Mucosa of stomach (tissue), 1 donor: ENCODE data around the gene PNPLA6.

Experiments
- H3K27me3 ChIP-seq: one replicate; pipeline ENCODE4 v1.7.0; 2013; ENCODE audit warnings: mild to moderate bottlenecking, low read length; ENCODE audit not compliant: control insufficient read depth, insufficient read depth
- H3K36me3 ChIP-seq: one replicate; pipeline ENCODE4 v1.7.0; 2013; ENCODE audit warnings: low read length; ENCODE audit not compliant: control insufficient read depth, insufficient read depth
- H3K4me1 ChIP-seq: one replicate; pipeline ENCODE4 v1.7.0; 2013; ENCODE audit warnings: mild to moderate bottlenecking, low read length; ENCODE audit not compliant: control insufficient read depth, insufficient read depth
- H3K4me3 ChIP-seq: one replicate; pipeline ENCODE4 v1.7.0; 2013; ENCODE audit warnings: low read length
- H3K9ac ChIP-seq: one replicate; pipeline ENCODE4 v1.7.0; 2013; ENCODE audit warnings: mild to moderate bottlenecking, low read length, moderate library complexity
- H3K9me3 ChIP-seq: one replicate; pipeline ENCODE4 v1.7.0; 2013; ENCODE audit warnings: mild to moderate bottlenecking, low read length, moderate library complexity; ENCODE audit not compliant: control insufficient read depth
- donor health status: Pancreatic carcinoma.

PNPLA6 gene

DNA sequence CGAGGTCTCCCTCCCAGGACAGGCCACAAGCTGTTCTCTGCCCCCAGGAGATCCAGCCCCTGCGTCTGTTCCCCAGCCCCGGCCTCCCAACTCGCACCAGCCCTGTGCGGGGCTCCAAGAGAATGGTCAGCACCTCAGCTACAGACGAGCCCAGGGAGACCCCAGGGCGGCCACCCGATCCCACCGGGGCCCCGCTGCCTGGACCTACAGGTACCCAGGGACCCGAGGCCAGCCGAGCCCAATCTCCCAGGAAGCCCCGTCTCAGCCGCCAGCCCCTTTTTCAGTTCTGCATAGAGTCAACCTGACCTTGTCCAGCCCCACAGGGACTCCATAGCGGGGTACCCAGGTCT, 5.9 kb downstream of the PNPLA6 start:
- no peak overlapping the region for H3K9ac ChIP-seq

DNA sequence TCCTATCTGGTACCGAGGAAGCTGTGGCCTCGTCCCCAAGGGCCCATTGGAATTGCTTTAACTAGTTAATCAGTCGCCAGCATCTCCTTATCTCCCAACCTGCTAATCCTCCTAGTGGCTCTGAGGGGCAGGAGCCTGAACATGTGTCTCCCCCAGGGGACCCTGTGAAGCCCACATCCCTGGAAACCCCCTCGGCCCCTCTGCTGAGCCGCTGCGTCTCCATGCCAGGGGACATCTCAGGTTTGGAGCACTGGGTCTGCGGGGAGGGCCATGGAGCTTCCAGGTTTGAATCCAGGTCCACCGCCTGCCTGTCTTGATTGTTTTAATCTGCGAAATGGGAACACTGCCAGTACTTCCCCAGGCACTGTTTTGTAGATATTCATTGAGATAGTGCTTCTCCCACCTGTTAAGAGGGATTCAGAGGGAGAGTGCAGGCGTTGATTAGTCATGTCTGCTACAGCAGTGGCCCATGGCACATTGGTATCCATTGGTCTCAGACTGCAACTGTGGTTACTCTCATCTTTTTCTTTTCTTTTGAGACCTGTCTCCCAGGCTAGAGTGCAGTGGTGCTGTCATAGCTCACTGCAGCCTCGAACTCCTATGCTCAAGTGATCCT, 6.4 kb downstream of the PNPLA6 start:
- Histone ChIP-seq H3K27me3 (no peaks in the 10 kb centered on the region), H3K36me3 (no peaks in the 10 kb centered on the region), H3K9ac (no peak overlapping the region), H3K4me3 (no peak overlapping the region), H3K4me1 (no peaks in the 10 kb centered on the region), H3K9me3 (no peaks in the 10 kb centered on the region)

More for the DNA sequence above, 5.9 kb downstream of the PNPLA6 start:
- Histone ChIP-seq H3K9me3 (no peaks in the 10 kb centered on the region), H3K4me3 (no peak overlapping the region), H3K36me3 (no peaks in the 10 kb centered on the region), H3K4me1 (no peaks in the 10 kb centered on the region), H3K27me3 (no peaks in the 10 kb centered on the region)

DNA sequence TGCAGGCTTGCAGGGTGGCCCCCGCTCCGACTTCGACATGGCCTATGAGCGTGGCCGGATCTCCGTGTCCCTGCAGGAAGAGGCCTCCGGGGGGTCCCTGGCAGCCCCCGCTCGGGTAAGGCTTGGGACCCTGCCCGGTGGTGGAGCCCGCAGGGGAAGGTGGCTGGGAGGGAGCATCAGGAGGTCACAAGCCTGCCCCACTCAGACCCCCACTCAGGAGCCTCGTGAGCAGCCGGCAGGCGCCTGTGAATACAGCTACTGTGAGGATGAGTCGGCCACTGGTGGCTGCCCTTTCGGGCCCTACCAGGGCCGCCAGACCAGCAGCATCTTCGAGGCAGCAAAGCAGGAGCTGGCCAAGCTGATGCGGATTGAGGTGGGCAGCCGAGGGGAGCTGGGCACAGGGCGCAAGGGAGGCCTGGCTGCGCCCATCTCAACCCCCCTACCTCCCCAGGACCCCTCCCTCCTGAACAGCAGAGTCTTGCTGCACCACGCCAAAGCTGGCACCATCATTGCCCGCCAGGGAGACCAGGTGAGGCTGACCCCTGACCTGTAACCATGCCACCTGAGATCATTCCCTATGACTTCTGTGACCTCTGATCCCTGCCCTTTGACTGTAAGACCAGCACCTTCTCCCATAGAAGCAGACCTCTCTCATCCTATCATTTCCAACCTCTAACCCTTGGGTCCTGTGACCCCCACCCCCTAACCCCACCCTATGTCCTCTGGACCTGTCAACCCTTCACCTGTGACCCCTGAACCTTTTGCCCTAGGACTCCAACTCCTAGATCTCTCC, 7.2 kb downstream of the PNPLA6 start:
- Histone ChIP-seq H3K27me3 (no peaks in the 10 kb centered on the region), H3K9me3 (no peaks in the 10 kb centered on the region), H3K4me3 (no peak overlapping the region), H3K36me3 (no peaks in the 10 kb centered on the region), H3K4me1 (no peaks in the 10 kb centered on the region), H3K9ac (no peak overlapping the region)

DNA sequence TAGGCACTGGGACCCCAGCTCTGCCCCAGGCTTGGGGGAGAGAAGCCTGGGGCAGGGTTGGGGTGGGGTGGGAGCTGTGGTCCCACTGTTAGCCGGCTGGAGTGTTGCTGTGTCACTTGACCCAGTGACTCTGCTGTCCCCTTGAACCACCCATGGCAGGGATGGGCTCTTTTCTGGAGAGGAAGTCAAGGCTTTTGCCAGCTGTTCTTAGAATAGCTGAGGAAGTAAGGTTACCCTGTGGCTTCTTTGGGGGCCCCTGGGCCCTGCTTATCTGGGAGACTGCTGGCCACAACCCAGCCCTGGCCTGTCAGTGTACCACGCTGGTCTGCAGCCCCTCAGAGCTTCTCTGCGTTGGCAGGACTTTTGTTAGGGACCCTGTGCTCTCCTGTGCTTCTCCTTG, 9.1 kb downstream of the PNPLA6 start:
- H3K36me3 ChIP-seq: no peaks in the 10 kb centered on the region
- no peaks in the 10 kb centered on the region for H3K27me3 ChIP-seq
- H3K4me3 ChIP-seq: no peak overlapping the region
- H3K9me3 ChIP-seq: no peaks in the 10 kb centered on the region
- H3K9ac ChIP-seq: no peak overlapping the region
- H3K4me1 ChIP-seq: no peaks in the 10 kb centered on the region

DNA sequence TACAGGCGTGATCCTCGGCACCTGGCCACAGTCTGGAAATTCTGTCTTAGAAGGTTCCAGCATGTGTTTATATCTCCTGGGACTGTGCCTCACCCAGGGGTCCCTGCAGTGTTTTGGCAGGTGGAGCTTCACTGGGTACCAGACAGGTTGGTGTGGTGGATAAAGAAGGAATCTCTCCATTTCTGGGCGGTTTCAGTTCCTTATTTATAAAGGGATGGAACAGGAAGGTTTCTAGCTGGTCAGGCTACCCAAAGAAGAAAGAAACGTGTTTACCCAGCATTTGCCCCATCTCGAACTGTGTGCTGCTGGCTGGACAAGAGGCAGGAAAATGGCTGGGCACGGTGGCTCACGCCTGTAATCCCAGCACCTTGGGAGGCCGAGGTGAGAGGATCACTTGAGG, 9.8 kb downstream of the PNPLA6 start:
- no peaks in the 10 kb centered on the region for H3K9me3 ChIP-seq
- no peaks in the 10 kb centered on the region for H3K36me3 ChIP-seq
- no peaks in the 10 kb centered on the region for H3K27me3 ChIP-seq
- no peak overlapping the region for H3K4me3 ChIP-seq
- no peak overlapping the region for H3K9ac ChIP-seq
- no peaks in the 10 kb centered on the region for H3K4me1 ChIP-seq

DNA sequence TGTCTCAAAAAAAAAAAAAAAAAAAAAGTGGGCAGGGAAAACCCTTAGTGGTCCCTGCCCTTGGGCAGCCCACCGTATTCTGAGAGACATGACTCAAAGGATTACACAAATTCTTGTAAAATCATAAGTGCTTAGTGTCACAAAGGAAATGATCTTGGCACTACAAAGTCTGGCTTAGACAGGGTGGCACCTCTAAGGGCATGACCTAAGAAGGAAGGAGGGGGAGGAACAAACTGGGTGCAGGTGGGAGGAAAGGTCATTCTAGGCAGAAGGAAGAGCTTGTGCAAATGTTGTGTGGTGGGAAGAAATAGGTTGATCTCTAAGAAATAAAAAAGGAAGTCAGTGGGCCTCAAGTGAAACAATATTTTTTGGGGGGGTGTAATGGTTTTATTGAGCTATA, 10.4 kb downstream of the PNPLA6 start:
- Histone ChIP-seq H3K27me3 (no peaks in the 10 kb centered on the region), H3K4me3 (no peak overlapping the region), H3K9me3 (no peaks in the 10 kb centered on the region), H3K36me3 (no peaks in the 10 kb centered on the region), H3K9ac (no peak overlapping the region), H3K4me1 (no peaks in the 10 kb centered on the region)

DNA sequence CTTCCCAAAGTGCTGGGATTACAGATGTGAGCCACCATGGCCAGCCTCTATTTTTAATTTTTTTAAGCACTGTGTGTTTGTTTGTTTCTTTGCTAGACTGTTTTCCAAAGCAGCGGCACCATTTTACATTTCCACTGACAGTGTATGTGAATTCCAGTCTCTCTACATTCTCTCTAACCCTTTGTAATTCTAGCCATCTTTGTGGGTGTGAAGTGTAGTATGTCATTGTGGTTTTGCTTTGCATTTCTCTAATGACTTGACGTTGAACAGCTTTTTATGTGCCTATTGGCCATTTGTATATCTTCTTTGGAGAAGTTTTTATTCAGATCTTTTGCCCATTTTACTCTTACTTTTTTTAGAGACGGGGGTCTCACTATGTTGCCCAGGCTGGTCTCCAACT, 11.6 kb downstream of the PNPLA6 start:
- Histone ChIP-seq H3K9me3 (no peaks in the 10 kb centered on the region), H3K27me3 (no peaks in the 10 kb centered on the region), H3K4me1 (no peaks in the 10 kb centered on the region), H3K9ac (no peak overlapping the region), H3K4me3 (no peak overlapping the region), H3K36me3 (no peaks in the 10 kb centered on the region)

DNA sequence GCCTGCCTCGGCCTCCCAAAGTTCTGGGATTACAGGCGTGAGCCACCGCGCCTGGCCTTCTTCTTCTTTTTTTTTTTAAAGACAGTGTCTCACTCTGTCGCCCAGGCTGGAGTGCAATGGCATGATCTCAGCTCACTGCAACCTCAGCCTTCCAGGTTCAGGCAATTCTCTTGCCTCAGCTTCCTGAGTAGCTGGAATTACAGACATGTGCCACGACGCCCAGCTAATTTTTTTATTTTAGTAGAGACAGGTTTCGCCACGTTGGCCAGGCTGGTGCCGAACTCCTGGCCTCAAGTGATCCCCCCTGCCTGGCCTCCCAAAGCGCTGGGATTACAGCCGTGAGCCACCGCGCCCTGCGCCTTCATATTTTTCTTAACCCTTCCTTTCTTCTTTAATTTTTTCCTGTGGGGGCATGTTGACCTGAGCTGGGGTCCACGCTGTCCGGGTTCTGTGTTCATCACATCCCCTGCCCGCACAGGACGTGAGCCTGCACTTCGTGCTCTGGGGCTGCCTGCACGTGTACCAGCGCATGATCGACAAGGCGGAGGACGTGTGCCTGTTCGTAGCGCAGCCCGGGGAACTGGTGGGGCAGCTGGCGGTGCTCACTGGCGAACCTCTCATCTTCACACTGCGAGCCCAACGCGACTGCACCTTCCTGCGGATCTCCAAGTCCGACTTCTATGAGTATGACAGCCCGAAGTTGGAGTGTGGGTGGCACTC, 14.1 kb downstream of the PNPLA6 start:
- Histone ChIP-seq H3K27me3 (no peaks in the 10 kb centered on the region), H3K4me3 (no peak overlapping the region), H3K36me3 (no peaks in the 10 kb centered on the region), H3K9me3 (no peaks in the 10 kb centered on the region), H3K9ac (no peak overlapping the region), H3K4me1 (no peaks in the 10 kb centered on the region)

DNA sequence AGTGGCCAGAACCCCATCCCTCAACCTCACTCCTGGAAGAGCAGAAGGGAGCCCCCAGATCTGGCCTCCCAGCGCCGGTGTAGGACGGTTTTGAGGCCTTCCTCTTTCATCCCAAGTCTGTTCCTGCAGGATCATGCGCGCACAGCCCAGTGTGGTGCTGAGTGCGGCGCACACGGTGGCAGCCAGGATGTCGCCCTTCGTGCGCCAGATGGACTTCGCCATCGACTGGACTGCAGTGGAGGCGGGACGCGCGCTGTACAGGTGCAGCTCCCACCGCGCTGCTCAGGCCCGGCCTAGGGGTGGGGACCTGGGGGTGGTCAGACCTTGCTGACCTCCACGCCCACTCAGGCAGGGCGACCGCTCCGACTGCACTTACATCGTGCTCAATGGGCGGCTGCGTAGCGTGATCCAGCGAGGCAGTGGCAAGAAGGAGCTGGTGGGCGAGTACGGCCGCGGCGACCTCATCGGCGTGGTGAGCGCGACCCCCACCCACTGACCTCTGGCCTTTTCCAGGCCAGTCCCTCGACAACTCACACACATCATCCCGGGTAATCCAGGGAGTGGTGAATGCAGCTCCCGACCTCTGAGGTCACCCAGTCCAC, 14.8 kb downstream of the PNPLA6 start:
- Histone ChIP-seq H3K36me3 (no peaks in the 10 kb centered on the region), H3K27me3 (no peaks in the 10 kb centered on the region), H3K4me3 (no peak overlapping the region)

DNA sequence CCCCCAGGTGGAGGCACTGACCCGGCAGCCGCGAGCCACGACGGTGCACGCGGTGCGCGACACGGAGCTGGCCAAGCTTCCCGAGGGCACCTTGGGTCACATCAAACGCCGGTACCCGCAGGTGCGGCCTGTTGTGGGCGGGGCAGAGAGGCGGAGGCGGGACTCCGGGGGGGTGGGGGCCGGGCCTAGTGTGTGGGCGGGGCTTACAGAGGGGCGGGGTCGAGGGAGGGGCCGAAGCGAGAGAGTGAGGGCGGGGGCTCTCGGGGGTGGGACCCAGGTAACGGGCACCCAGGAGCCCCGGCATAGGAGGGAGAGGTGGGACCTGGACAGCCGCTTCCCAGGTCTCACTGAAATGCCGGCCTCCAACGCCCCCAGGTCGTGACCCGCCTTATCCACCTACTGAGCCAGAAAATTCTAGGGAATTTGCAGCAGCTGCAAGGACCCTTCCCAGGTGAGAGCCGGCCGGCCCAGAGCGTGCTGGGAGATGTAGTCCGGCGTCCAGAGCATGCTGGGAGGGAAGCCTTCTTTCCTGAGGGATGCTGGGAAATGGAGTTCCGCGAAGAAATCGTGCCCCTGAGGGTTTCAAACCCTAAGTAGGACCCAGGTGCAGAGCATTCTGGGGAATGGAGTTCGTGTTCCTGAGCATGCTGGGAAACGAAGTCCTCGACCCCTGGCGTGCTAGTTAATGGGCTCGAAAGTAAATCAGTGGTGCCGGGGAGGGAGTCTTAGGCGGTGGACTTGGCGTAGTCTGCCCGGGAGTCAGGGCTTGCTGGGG, 15.7 kb downstream of the PNPLA6 start:
- H3K4me1 ChIP-seq: no peaks in the 10 kb centered on the region
- H3K36me3 ChIP-seq: no peaks in the 10 kb centered on the region
- H3K27me3 ChIP-seq: no peaks in the 10 kb centered on the region
- peak overlapping the region; percentile 22 for H3K9ac ChIP-seq
- H3K4me3 ChIP-seq: no peak overlapping the region
- no peaks in the 10 kb centered on the region for H3K9me3 ChIP-seq

More for the DNA sequence above, 14.8 kb downstream of the PNPLA6 start:
- no peak overlapping the region for H3K9ac ChIP-seq
- H3K4me1 ChIP-seq: no peaks in the 10 kb centered on the region
- no peaks in the 10 kb centered on the region for H3K9me3 ChIP-seq

DNA sequence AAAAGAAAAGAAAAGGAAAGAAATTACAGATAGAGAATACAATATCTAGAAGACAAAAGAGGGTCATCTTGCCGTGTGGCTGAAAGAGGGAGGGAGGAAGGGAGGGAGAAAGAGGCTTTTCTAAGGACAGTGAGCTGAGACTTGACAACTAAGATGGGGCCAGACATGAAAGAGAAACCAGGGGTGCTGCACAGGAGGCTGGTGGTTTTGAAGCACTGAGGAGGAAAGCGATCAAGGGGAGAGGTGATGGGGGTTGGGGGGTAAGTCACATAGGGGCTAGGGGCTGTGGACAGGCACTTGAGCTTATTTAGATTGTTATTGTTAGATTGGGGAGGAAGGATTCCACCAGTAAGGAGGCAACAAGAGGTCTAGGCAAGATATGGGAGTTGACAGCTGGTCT, 17.3 kb downstream of the PNPLA6 start:
- H3K4me1 ChIP-seq: no peaks in the 10 kb centered on the region
- H3K9me3 ChIP-seq: no peaks in the 10 kb centered on the region
- H3K9ac ChIP-seq: no peak overlapping the region
- no peaks in the 10 kb centered on the region for H3K27me3 ChIP-seq
- H3K36me3 ChIP-seq: no peaks in the 10 kb centered on the region
- no peak overlapping the region for H3K4me3 ChIP-seq
